Body of pancreas (tissue), 4 donors: ENCODE data around the gene COBL. TPM values are rescaled to one million over a fixed set of nuclear protein-coding genes. Genes with fewer than 3 reads are reported as not detected.

Source experiments
- ATAC-seq: fragments of 150-250 bp; one replicate; pipeline ENCODE4 v1.9.1; 2016
- DNase-seq, 4 donors: peaks; one replicate each; pipeline ENCODE4 v3.0.0-alpha.2; 2019
- H3K27ac ChIP-seq, 4 donors: fragments of 200-600 bp; sonication (generic); 1 replicate in 3 of 4; 2 replicates in 1 of 4; pipeline versions ENCODE4 v1.5.1 to v1.6.1; 2016 to 2019; ENCODE audit warnings: mild to moderate bottlenecking in 1 of 4, mixed read lengths in 1 of 4, moderate library complexity in 1 of 4
- H3K27me3 ChIP-seq, 2 donors: fragments of 200-600 bp; sonication (generic); one replicate each; pipeline ENCODE4 v1.6.0; 2016; ENCODE audit warnings: mild to moderate bottlenecking in 1 of 2
- H3K36me3 ChIP-seq, 2 donors: fragments of 200-600 bp; sonication (generic); replicated peaks in 1 of 2; 2 replicates each; pipeline ENCODE4 v1.5.1; 2016; ENCODE audit warnings: low read depth in 2 of 2; ENCODE audit not compliant: insufficient read depth in 1 of 2
- H3K4me1 ChIP-seq: fragments of 200-600 bp; sonication (generic); one replicate; pipeline ENCODE4 v1.6.0; 2016
- H3K4me3 ChIP-seq, 2 donors: fragments of 200-600 bp; sonication (generic); 1 replicate in 1 of 2; 2 replicates in 1 of 2; pipeline ENCODE4 v1.5.1; 2016 to 2019
- H3K9me3 ChIP-seq, 3 donors: fragments of 200-600 bp; sonication (generic); 1 replicate in 2 of 3; 2 replicates in 1 of 3; pipeline ENCODE4 v1.5.1; 2016
- POLR2A ChIP-seq, 3 donors: fragments of 450-650 bp; IDR thresholded peaks; one replicate each; pipeline ENCODE4 v1.6.1; 2016; ENCODE audit warnings: antibody characterized with exemption in 3 of 3, mild to moderate bottlenecking in 2 of 3
- WGBS, 2 donors: methylation state at CpG; one replicate each; pipeline ENCODE4 v1.1.5; 2017; 5-methylcytosine and 5-hydroxymethylcytosine counted together
- intact Hi-C: fragments of 100-400 bp; cut with DNase I; formaldehyde crosslinking; loops from one replicate; pipeline ENCODE4 v1.15.1; 2023
- total RNA-seq, 2 donors: library from RNA; depleted of rRNA; stranded (reverse); fragments of >200 nt; gene quantifications; one replicate each; pipeline ENCODE4 v1.1.0, GENCODE V29; 2016
- TF ChIP-seq, protein P1 (sequence below), 7 experiments: fragments of 450-650 bp in 4 of 7; fragments of 200-600 bp in 3 of 7; sonication (generic) in 3 of 7; IDR thresholded peaks; one replicate each; pipeline ENCODE4 v1.5.1; 2016 to 2019; ENCODE audit warnings: antibody characterized with exemption in 7 of 7

COBL gene
- total RNA-seq, 2 donors from 2014 or later, result 22.3 to 25.4 TPM

DNA sequence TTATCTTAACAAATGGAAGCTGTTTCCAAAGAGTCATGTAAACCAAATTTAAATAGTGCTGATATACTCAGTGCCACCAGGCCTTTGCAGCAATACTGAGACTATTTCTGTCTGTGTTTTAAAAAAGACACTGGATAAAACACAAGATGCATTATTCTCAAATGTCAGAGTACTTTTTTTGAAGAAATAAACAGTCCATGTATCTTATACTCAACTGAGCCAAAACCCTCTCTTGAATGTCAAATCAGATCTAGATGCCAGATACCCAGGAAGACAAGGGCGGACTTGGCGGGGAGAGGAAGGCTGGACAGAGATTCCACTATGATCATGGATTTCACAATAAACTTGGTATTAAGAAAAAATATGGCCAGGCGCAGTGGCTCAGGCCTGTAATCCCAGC is 127.6 kb downstream of the COBL start:
- H3K36me3 ChIP-seq, result no peaks in the 10 kb centered on the region
- WGBS, 2 donors, result 96 to 100% methylated on average over 3 of the region's 3 CpGs
- H3K27ac ChIP-seq, result no peak overlapping the region
- no peak overlapping the region for H3K4me3 ChIP-seq
- intact Hi-C loops, result no loop called here
- ATAC-seq (no peak), DNase-seq (no peak)
- no peak for TF ChIP-seq POLR2A (IDR thresholded peaks at IDR 0.05)
- TF ChIP-seq, protein P1, sequence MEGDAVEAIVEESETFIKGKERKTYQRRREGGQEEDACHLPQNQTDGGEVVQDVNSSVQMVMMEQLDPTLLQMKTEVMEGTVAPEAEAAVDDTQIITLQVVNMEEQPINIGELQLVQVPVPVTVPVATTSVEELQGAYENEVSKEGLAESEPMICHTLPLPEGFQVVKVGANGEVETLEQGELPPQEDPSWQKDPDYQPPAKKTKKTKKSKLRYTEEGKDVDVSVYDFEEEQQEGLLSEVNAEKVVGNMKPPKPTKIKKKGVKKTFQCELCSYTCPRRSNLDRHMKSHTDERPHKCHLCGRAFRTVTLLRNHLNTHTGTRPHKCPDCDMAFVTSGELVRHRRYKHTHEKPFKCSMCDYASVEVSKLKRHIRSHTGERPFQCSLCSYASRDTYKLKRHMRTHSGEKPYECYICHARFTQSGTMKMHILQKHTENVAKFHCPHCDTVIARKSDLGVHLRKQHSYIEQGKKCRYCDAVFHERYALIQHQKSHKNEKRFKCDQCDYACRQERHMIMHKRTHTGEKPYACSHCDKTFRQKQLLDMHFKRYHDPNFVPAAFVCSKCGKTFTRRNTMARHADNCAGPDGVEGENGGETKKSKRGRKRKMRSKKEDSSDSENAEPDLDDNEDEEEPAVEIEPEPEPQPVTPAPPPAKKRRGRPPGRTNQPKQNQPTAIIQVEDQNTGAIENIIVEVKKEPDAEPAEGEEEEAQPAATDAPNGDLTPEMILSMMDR (IDR thresholded peaks at IDR 0.05), result no peak
- H3K4me1 ChIP-seq, result no peaks in the 10 kb centered on the region
- H3K27me3 ChIP-seq, result no peaks in the 10 kb centered on the region
- no peaks in the 10 kb centered on the region for H3K9me3 ChIP-seq

DNA sequence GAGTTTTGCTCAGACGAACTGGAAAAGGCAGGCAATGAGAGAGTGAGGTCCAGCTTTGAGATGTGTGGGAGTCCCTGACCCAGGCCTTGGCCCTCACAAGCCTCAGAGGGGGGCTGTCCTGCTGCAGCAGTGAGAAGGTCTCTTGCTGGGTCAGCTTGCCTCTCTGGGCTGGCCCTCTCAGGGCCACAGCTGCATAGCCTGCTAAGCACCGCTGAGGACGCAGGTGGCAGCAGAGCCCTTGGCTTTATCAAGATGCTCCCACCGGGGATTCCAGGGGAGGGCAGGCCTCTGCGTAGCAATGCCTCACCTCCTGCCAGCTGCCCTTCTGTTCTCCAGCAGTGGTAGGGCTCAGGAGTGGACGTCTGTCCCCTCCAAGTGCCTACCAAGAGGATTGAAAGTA is 128.7 kb downstream of the COBL start:
- intact Hi-C loops, result no loop called here
- no peak overlapping the region for H3K4me3 ChIP-seq
- 65 to 88% methylated on average over 1 to 6 of the region's 6 CpGs for WGBS, 2 donors
- H3K4me1 ChIP-seq, result no peaks in the 10 kb centered on the region
- ATAC-seq (no peak), DNase-seq (peak; percentile 18 to 36 (median 25))
- no peak overlapping the region for H3K27ac ChIP-seq
- no peaks in the 10 kb centered on the region for H3K9me3 ChIP-seq
- H3K27me3 ChIP-seq, result no peaks in the 10 kb centered on the region
- H3K36me3 ChIP-seq, result no peaks in the 10 kb centered on the region
- no peak for TF ChIP-seq POLR2A (IDR thresholded peaks at IDR 0.05)
- TF ChIP-seq, protein P1 (IDR thresholded peaks at IDR 0.05), result peak in 3 of 7 experiments; percentile 22 to 38 (median 34)

DNA sequence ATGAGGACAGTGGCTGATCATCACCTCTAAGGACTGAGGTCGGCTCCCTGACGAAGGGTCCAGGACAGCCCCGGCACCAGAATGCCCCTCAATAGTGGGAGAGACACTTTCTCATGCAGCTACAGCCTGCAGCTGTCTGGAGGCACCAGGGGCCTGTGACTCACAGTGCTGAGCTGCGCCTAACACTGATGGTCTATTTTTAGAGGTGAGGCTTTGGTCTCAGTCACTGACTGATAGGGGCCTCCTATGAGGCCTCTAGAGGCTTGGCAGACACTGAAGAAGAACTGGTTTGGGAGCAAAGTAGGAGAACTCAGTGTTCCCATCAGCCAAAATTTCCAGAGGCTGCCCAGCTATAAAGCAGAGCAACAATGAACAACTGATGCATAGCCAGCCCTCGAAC is 130.1 kb downstream of the COBL start:
- no peak for DNase-seq
- Histone ChIP-seq H3K27me3 (no peaks in the 10 kb centered on the region), H3K4me1 (no peaks in the 10 kb centered on the region), H3K36me3 (no peaks in the 10 kb centered on the region), H3K4me3 (no peak overlapping the region), H3K9me3 (no peaks in the 10 kb centered on the region), H3K27ac (no peak overlapping the region)
- TF ChIP-seq, protein P1 (IDR thresholded peaks at IDR 0.05), result no peak
- TF ChIP-seq POLR2A (IDR thresholded peaks at IDR 0.05), result no peak
- WGBS, 2 donors, result 73 to 84% methylated on average over 5 of the region's 5 CpGs
- intact Hi-C loops, result no loop called here
- no peak for ATAC-seq

DNA sequence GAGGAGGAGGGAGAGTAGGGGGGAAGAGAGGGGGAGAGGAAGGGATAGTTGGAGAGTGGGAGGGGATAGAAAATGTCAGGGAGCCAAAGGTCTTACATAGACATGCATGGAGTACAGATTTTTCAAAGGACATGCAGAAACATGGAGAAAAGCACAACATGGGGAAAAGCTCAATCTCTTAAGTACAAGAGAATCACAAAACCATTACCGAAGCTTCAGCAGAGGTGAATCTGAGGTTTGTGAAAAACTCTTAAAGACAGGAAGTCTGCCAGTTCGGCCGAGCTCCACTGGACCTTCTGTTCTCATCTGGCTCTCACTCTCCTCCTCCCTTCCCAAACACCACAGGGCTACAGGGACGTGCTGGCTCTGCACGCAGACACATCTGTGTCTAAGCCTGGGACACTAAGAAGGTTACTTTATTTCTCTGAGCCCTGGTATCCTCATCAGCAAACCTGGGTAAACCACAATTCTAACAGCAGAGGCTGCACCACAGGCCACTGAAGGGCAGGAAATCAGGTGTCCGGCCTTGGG is 133.9 kb downstream of the COBL start:
- no peak for DNase-seq

DNA sequence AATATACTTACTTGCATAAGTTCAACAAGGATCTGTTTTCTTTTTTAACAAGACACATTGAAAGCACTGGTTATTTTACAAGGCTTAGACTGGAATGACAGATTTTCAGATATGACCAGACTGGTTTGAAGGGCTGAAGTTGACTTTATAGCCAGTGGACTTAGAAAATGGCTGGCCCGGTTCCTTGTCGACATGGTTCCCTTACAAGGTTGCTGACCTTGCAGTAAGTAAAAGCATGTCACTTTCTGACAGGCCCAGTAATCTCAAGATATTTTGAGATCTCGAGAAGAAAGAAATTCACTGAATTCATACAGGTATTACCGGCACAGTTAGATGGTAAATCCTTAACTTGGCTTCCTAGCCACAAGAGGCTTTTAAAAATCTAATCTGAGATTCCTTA is 136.5 kb downstream of the COBL start:
- 59 to 63% methylated on average over 4 of the region's 4 CpGs for WGBS, 2 donors
- DNase-seq (no peak), ATAC-seq (no peak)
- Histone ChIP-seq H3K9me3 (no peaks in the 10 kb centered on the region), H3K27me3 (no peaks in the 10 kb centered on the region), H3K4me1 (no peaks in the 10 kb centered on the region), H3K36me3 (no peaks in the 10 kb centered on the region), H3K4me3 (no peak overlapping the region), H3K27ac (no peak overlapping the region)
- TF ChIP-seq POLR2A (IDR thresholded peaks at IDR 0.05), result no peak
- TF ChIP-seq, protein P1 (IDR thresholded peaks at IDR 0.05), result no peak
- intact Hi-C loops, result no loop called here

More for the DNA sequence above, 133.9 kb downstream of the COBL start:
- Histone ChIP-seq H3K27me3 (no peaks in the 10 kb centered on the region), H3K9me3 (no peaks in the 10 kb centered on the region), H3K27ac (no peak overlapping the region), H3K4me3 (no peak overlapping the region), H3K4me1 (no peaks in the 10 kb centered on the region), H3K36me3 (no peaks in the 10 kb centered on the region)
- ATAC-seq, result no peak
- 68 to 92% methylated on average over 6 of the region's 6 CpGs for WGBS, 2 donors
- intact Hi-C loops, result no loop called here
- TF ChIP-seq, protein P1 (IDR thresholded peaks at IDR 0.05), result no peak
- no peak for TF ChIP-seq POLR2A (IDR thresholded peaks at IDR 0.05)
